H9 (cell line): ENCODE results near the gene TSC22D1. TPM values are rescaled to one million over a fixed set of nuclear protein-coding genes. Genes with fewer than 3 reads are reported as not detected.

ENCODE experiments used
- DNase-seq: peaks from one replicate; pipeline ENCODE4 v3.0.0-alpha.2; 2017
- H2AFZ ChIP-seq: one replicate; pipeline ENCODE4 v1.6.1; 2013; ENCODE audit warnings: mild to moderate bottlenecking, low read length, control low read depth, moderate library complexity
- H2AK5ac ChIP-seq: 2 replicates; pipeline ENCODE4 v1.6.1; 2013; ENCODE audit warnings: low read length, control low read depth, mixed read lengths; ENCODE audit not compliant: insufficient read length
- H2BK120ac ChIP-seq: one replicate; pipeline ENCODE4 v1.6.1; 2013; ENCODE audit warnings: low read depth, mild to moderate bottlenecking, low read length, control low read depth, inconsistent platforms; ENCODE audit not compliant: poor library complexity, severe bottlenecking
- H2BK12ac ChIP-seq: 2 replicates; pipeline ENCODE4 v1.6.1; 2013; ENCODE audit warnings: low read length, control low read depth, mixed read lengths, low read depth; ENCODE audit not compliant: insufficient read length
- H2BK15ac ChIP-seq: 2 replicates; pipeline ENCODE4 v1.6.1; 2013; ENCODE audit warnings: low read depth, low read length, control low read depth
- H2BK20ac ChIP-seq: one replicate; pipeline ENCODE4 v1.6.1; 2013; ENCODE audit warnings: low read depth, mild to moderate bottlenecking, low read length, control low read depth, inconsistent platforms; ENCODE audit not compliant: poor library complexity, severe bottlenecking
- H2BK5ac ChIP-seq: 2 replicates; pipeline ENCODE4 v1.6.1; 2013; ENCODE audit warnings: low read length, control low read depth, mixed read lengths; ENCODE audit not compliant: insufficient read length
- H3K14ac ChIP-seq: 2 replicates; pipeline ENCODE4 v1.6.1; 2013; ENCODE audit warnings: low read length, control low read depth; ENCODE audit not compliant: insufficient read depth
- H3K18ac ChIP-seq: 2 replicates; pipeline ENCODE4 v1.6.1; 2013; ENCODE audit warnings: low read depth, mild to moderate bottlenecking, mixed read lengths, low read length, control low read depth; ENCODE audit not compliant: insufficient read length
- H3K23ac ChIP-seq: 2 replicates; pipeline ENCODE4 v1.6.1; 2013; ENCODE audit warnings: low read length, control low read depth, mixed read lengths, low read depth; ENCODE audit not compliant: insufficient read length
- H3K23me2 ChIP-seq: 2 replicates; pipeline ENCODE4 v1.6.1; 2013; ENCODE audit warnings: low read depth, mild to moderate bottlenecking, mixed read lengths, low read length, control low read depth; ENCODE audit not compliant: insufficient read length, poor library complexity, severe bottlenecking
- H3K27ac ChIP-seq: 2 replicates; pipeline ENCODE4 v1.5.1; 2013; ENCODE audit warnings: low read length, control low read depth, mixed read lengths, low read depth; ENCODE audit not compliant: insufficient read length
- H3K27me3 ChIP-seq: 2 replicates; pipeline ENCODE4 v1.6.1; 2013; ENCODE audit warnings: low read length, control low read depth, inconsistent platforms; ENCODE audit not compliant: insufficient read depth
- H3K4ac ChIP-seq: 2 replicates; pipeline ENCODE4 v1.6.1; 2013; ENCODE audit warnings: low read depth, mild to moderate bottlenecking, control low read depth, inconsistent platforms, low read length, moderate library complexity
- H3K4me1 ChIP-seq: 2 replicates; pipeline ENCODE4 v1.6.1; 2013; ENCODE audit warnings: low read length, control low read depth, inconsistent platforms; ENCODE audit not compliant: insufficient read depth
- H3K4me2 ChIP-seq: 2 replicates; pipeline ENCODE4 v1.6.1; 2013; ENCODE audit warnings: low read length, control low read depth, mixed read lengths; ENCODE audit not compliant: insufficient read length, insufficient read depth
- H3K56ac ChIP-seq: 2 replicates; pipeline ENCODE4 v1.6.1; 2013; ENCODE audit warnings: low read depth, mild to moderate bottlenecking, mixed read lengths, low read length, control low read depth; ENCODE audit not compliant: insufficient read length
- H3K79me1 ChIP-seq: 2 replicates; pipeline ENCODE4 v1.6.1; 2013; ENCODE audit warnings: low read depth, mild to moderate bottlenecking, moderate library complexity, low read length, control low read depth, inconsistent platforms; ENCODE audit not compliant: insufficient read depth, poor library complexity, severe bottlenecking
- H3K79me2 ChIP-seq: 2 replicates; pipeline ENCODE4 v1.6.1; 2013; ENCODE audit warnings: low read length, control low read depth, inconsistent platforms; ENCODE audit not compliant: insufficient read depth
- H3K9ac ChIP-seq: 2 replicates; pipeline ENCODE4 v1.6.1; 2013; ENCODE audit warnings: low read length, control low read depth, mixed read lengths; ENCODE audit not compliant: insufficient read length; ENCODE audit errors: extremely low read depth
- H3K9me3 ChIP-seq: one replicate; pipeline ENCODE4 v1.6.1; 2013; ENCODE audit warnings: low read depth, low read length, inconsistent platforms; ENCODE audit not compliant: control insufficient read depth
- H3T11ph ChIP-seq: one replicate; pipeline ENCODE4 v1.6.1; 2013; ENCODE audit warnings: mild to moderate bottlenecking, low read length, control low read depth, inconsistent platforms
- H4K20me1 ChIP-seq: one replicate; pipeline ENCODE4 v1.6.1; 2013; ENCODE audit not compliant: control insufficient read depth, insufficient read length, insufficient read depth
- H4K5ac ChIP-seq: 2 replicates; pipeline ENCODE4 v1.6.1; 2013; ENCODE audit warnings: low read depth, mild to moderate bottlenecking, mixed read lengths, low read length, control low read depth; ENCODE audit not compliant: insufficient read length
- H4K8ac ChIP-seq: replicated peaks from 2 replicates; pipeline ENCODE4 v1.6.1; 2013; ENCODE audit warnings: low read length, control low read depth, mixed read lengths, low read depth; ENCODE audit not compliant: insufficient read length
- H4K91ac ChIP-seq: 2 replicates; pipeline ENCODE4 v1.6.1; 2013; ENCODE audit warnings: low read depth, mild to moderate bottlenecking, moderate library complexity, mixed read lengths, low read length, control low read depth; ENCODE audit not compliant: insufficient read length
- H3K27ac Mint-ChIP-seq, 3 experiments: 2 replicates in 2 of 3; 3 replicates in 1 of 3; pipeline ENCODE4 v1.8.0; 2020 to 2021; ENCODE audit warnings: mixed read lengths in 3 of 3, mild to moderate bottlenecking in 1 of 3, moderate library complexity in 1 of 3
- H3K27me3 Mint-ChIP-seq: 2 replicates; pipeline ENCODE4 v1.8.0; 2021; ENCODE audit warnings: low read depth, mild to moderate bottlenecking, moderate library complexity, mixed read lengths
- H3K36me3 Mint-ChIP-seq, 3 experiments: 2 replicates in 2 of 3; 3 replicates in 1 of 3; pipeline ENCODE4 v1.8.0; 2020 to 2021; ENCODE audit warnings: low read depth in 3 of 3, mixed read lengths in 3 of 3; ENCODE audit not compliant: insufficient read depth in 1 of 3
- H3K4me1 Mint-ChIP-seq, 2 experiments: 2 replicates each; pipeline ENCODE4 v1.8.0; 2020; ENCODE audit warnings: mixed read lengths in 2 of 2
- H3K4me3 Mint-ChIP-seq, 2 experiments: 2 replicates in 1 of 2; 3 replicates in 1 of 2; pipeline ENCODE4 v1.8.0; 2020 to 2021; ENCODE audit warnings: mild to moderate bottlenecking in 2 of 2, mixed read lengths in 2 of 2, moderate library complexity in 1 of 2
- H3K9me3 Mint-ChIP-seq, 2 experiments: 2 replicates in 1 of 2; 3 replicates in 1 of 2; pipeline ENCODE4 v1.8.0; 2020; ENCODE audit warnings: mild to moderate bottlenecking in 2 of 2, mixed read lengths in 2 of 2, moderate library complexity in 1 of 2
- WGBS: extraction: QIAGEN DNeasy Blood & Tissue Kit; methylation state at CpG from one replicate; pipeline ENCODE4 v1.1.7; 2013; ENCODE audit warnings: missing lambda C conversion rate, low lambda C conversion rate, mixed read lengths; ENCODE audit not compliant: insufficient read length; ENCODE audit errors: extremely low coverage; 5-methylcytosine and 5-hydroxymethylcytosine counted together
- total RNA-seq: library from RNA; stranded (reverse); gene quantifications from 2 replicates; pipeline ENCODE4 v1.2.1, GENCODE V29; 2021
- TF ChIP-seq, protein P1 (sequence below): fragments of 200-600 bp; sonication (generic); conservative IDR thresholded peaks from 3 replicates; pipeline ENCODE4 v1.8.0; 2021; ENCODE audit warnings: antibody characterized with exemption, mild to moderate bottlenecking

Gene TSC22D1
- total RNA-seq, 1 experiment from 2014 or later, result 76.7 TPM

DNA sequence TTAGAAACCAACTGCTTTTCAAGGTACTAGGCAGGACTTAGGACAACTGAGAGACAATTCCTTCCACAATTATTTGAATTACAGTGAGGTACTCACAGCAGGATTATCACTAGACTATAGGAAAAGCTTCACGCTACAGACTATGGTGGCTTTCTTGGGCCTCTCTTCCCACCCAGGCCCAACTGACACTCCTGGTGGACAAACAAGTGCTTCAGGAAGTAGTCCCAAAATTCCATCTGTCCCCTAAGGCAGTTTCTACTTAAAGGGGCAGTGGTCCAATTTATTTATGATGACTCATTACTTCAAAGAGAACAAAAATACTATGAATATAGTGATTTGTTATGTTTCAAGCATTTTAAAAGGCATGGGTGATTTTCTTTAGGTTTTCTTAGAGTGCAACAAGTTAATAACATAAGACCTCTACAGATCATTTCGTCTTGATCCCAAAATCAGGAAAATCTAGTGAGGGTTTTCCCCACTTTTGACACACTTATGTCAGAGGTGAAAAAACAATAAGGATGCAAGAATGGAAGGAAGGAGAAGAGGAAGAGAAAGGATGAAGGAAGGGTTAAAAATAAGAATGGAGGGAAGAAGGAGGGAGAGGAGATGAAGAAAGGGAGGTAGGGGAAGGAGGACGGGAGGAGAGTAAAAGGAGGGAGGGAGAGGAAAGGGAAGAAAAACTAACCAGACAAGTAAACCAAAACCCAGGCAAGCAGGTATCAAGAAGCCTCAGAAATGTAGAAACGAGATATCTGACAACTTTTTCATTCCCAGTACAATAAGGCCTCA, 101.8 kb downstream of the TSC22D1 start:
- Histone ChIP-seq H4K20me1 (no peaks in the 10 kb centered on the region), H3K23me2 (no peaks in the 10 kb centered on the region), H3K4me2 (no peak overlapping the region), H3K9me3 (no peaks in the 10 kb centered on the region), H3K23ac (no peak overlapping the region), H3K9ac (no peak overlapping the region), H3K79me2 (no peaks in the 10 kb centered on the region), H2BK20ac (peak overlapping the region; percentile 6), H3K27me3 (no peaks in the 10 kb centered on the region), H3K4ac (no peak overlapping the region), H4K8ac (no peak overlapping the region), H4K91ac (no peak overlapping the region), H3K79me1 (no peaks in the 10 kb centered on the region), H3K14ac (no peak overlapping the region), H3T11ph (no peak overlapping the region), H4K5ac (no peak overlapping the region), H3K18ac (no peak overlapping the region), H3K4me1 (no peaks in the 10 kb centered on the region), H2BK120ac (no peak overlapping the region), H2BK5ac (no peak overlapping the region), H3K56ac (no peak overlapping the region), H2BK12ac (no peak overlapping the region), H2AFZ (no peak overlapping the region), H3K27ac (no peak overlapping the region), H2AK5ac (no peak overlapping the region), H2BK15ac (no peak overlapping the region)
- H3K27me3 Mint-ChIP-seq, result no peaks in the 10 kb centered on the region
- peak overlapping the region; percentile 9 to 46 (median 17); a peak in 3 of 7 replicates for H3K27ac Mint-ChIP-seq
- H3K36me3 Mint-ChIP-seq, result peaks cover 2 to 5% (median 5%) of the 10 kb centered on the region in 3 experiments; a peak in 4 of 7 replicates
- DNase-seq, result no peak
- 100% methylated on average over 1 of the region's 4 CpGs for WGBS
- H3K4me1 Mint-ChIP-seq, result peaks cover 18 to 19% of the 10 kb centered on the region in 2 experiments
- H3K4me3 Mint-ChIP-seq, result peak overlapping the region in 1 of 2 experiments; percentile 50; a peak in 1 of 5 replicates
- TF ChIP-seq, protein P1, sequence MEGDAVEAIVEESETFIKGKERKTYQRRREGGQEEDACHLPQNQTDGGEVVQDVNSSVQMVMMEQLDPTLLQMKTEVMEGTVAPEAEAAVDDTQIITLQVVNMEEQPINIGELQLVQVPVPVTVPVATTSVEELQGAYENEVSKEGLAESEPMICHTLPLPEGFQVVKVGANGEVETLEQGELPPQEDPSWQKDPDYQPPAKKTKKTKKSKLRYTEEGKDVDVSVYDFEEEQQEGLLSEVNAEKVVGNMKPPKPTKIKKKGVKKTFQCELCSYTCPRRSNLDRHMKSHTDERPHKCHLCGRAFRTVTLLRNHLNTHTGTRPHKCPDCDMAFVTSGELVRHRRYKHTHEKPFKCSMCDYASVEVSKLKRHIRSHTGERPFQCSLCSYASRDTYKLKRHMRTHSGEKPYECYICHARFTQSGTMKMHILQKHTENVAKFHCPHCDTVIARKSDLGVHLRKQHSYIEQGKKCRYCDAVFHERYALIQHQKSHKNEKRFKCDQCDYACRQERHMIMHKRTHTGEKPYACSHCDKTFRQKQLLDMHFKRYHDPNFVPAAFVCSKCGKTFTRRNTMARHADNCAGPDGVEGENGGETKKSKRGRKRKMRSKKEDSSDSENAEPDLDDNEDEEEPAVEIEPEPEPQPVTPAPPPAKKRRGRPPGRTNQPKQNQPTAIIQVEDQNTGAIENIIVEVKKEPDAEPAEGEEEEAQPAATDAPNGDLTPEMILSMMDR, result no peak; the same call in 2 of the 3 replicates
- no peaks in the 10 kb centered on the region for H3K9me3 Mint-ChIP-seq
